Measurements from ENCODE around the gene SYNGR2. TPM values are rescaled to one million over a fixed set of nuclear protein-coding genes. Genes with fewer than 3 reads are reported as not detected.

The SYNGR2 gene
- polyA plus RNA-seq, 1 experiment: 135 TPM

DNA sequence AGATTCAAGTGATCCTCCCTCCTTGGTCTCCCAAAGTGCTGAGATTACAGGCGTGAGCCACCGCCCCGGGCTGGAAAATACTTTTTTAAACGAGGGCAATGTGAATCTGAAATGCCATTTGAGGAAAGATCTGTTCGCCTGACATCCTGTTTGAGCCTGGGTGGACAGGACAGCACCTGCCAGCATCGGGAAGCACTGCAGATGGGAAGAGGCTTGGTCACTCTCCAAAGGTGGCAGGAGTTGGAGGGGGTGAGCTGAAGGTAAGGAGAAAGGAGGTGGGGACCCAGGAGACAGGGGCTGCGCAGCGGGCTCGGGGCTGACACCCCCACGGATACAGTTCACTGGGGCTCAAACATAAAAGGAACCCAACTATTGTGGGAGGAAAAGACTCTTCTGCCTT lies 41.7 kb downstream of the SYNGR2 start:
- no peaks in the 10 kb centered on the region for H3K36me3 ChIP-seq (ENCODE audit: control insufficient read depth, insufficient read depth, low read length)
- no peak overlapping the region for H3K4me3 ChIP-seq (ENCODE audit: low read depth, low read length)
- CTCF ChIA-PET: interaction anchor here (0.7 kb wide), 1 partner anchor 784 kb away, joined by 3 read pairs; no protein-coding TSS in a partner anchor
- H3K27me3 ChIP-seq (ENCODE audit: control insufficient read depth, insufficient read depth, low read length): no peaks in the 10 kb centered on the region
- POLR2A ChIA-PET: no interaction called here
- no peak for DNase-seq (ENCODE audit: low read depth)
- TF ChIP-seq CTCF (IDR thresholded peaks at IDR 0.05; ENCODE audit: insufficient read depth, low read depth, low read length): no peak

- no peak for DNase-seq (ENCODE audit: low read depth)
- TF ChIP-seq CTCF (IDR thresholded peaks at IDR 0.05; ENCODE audit: insufficient read depth, low read depth, low read length): no peak
- CTCF ChIA-PET: no interaction called here
- no peaks in the 10 kb centered on the region for H3K27me3 ChIP-seq (ENCODE audit: control insufficient read depth, insufficient read depth, low read length)
- H3K4me3 ChIP-seq (ENCODE audit: low read depth, low read length): no peak overlapping the region
- POLR2A ChIA-PET: no interaction called here
- no peaks in the 10 kb centered on the region for H3K36me3 ChIP-seq (ENCODE audit: control insufficient read depth, insufficient read depth, low read length)
These were observed 42.7 kb downstream of the SYNGR2 start for GRCh38 chr17:78211032-78211431.

- no peak for TF ChIP-seq CTCF (IDR thresholded peaks at IDR 0.05; ENCODE audit: insufficient read depth, low read depth, low read length)
These were observed 45.8 kb downstream of the SYNGR2 start, which contains the start of gene BIRC5 for GRCh38 chr17:78214016-78214705. Gene BIRC5, plus strand, starts transcription at chr17:78214253. Its CDS starts 64 bp downstream, at chr17:78214317.

DNA sequence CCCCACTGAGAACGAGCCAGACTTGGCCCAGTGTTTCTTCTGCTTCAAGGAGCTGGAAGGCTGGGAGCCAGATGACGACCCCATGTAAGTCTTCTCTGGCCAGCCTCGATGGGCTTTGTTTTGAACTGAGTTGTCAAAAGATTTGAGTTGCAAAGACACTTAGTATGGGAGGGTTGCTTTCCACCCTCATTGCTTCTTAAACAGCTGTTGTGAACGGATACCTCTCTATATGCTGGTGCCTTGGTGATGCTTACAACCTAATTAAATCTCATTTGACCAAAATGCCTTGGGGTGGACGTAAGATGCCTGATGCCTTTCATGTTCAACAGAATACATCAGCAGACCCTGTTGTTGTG lies 46.3 kb downstream of the SYNGR2 start:
- H3K27me3 ChIP-seq (ENCODE audit: control insufficient read depth, insufficient read depth, low read length): no peaks in the 10 kb centered on the region
- H3K36me3 ChIP-seq (ENCODE audit: control insufficient read depth, insufficient read depth, low read length): no peaks in the 10 kb centered on the region
- CTCF ChIA-PET: interaction anchor here (1.1 to 1.3 kb wide), 2 partner anchors 15 to 42 kb away, joined by 3 read pairs; no protein-coding TSS in a partner anchor
- H3K4me3 ChIP-seq (ENCODE audit: low read depth, low read length): peak overlapping the region; percentile 77
- DNase-seq (ENCODE audit: low read depth): no peak
- TF ChIP-seq CTCF (IDR thresholded peaks at IDR 0.05; ENCODE audit: insufficient read depth, low read depth, low read length): no peak
- POLR2A ChIA-PET: no interaction called here

More at GRCh38 chr17:78214016-78214705, 45.8 kb downstream of the SYNGR2 start, which contains the start of gene BIRC5:
- Histone ChIP-seq H3K36me3 (ENCODE audit: control insufficient read depth, insufficient read depth, low read length) (no peaks in the 10 kb centered on the region), H3K27me3 (ENCODE audit: control insufficient read depth, insufficient read depth, low read length) (no peaks in the 10 kb centered on the region), H3K4me3 (ENCODE audit: low read depth, low read length) (peak within 1 kb of the TSS; percentile 77)
- ChIA-PET CTCF (interaction anchor here (1.1 kb wide), 1 partner anchor 42 kb away, joined by 3 read pairs; no protein-coding TSS in a partner anchor), POLR2A (no interaction called here)
- DNase-seq (ENCODE audit: low read depth): no peak

GRCh38 chr17:78219396-78220150 lies 51.2 kb downstream of the SYNGR2 start:
- CTCF ChIA-PET: no interaction called here
- H3K36me3 ChIP-seq (ENCODE audit: control insufficient read depth, insufficient read depth, low read length): 0 out of 2 replicates have a peak, but pooled peaks cover 1% of the 10 kb centered on the region
- no peaks in the 10 kb centered on the region for H3K27me3 ChIP-seq (ENCODE audit: control insufficient read depth, insufficient read depth, low read length)
- POLR2A ChIA-PET: no interaction called here
- no peak for DNase-seq (ENCODE audit: low read depth)
- no peak overlapping the region for H3K4me3 ChIP-seq (ENCODE audit: low read depth, low read length)
- no peak for TF ChIP-seq CTCF (IDR thresholded peaks at IDR 0.05; ENCODE audit: insufficient read depth, low read depth, low read length)

Measured in BJ (cell line).